ENCODE results near the gene UBE2J2. TPM values are rescaled to one million over a fixed set of nuclear protein-coding genes. Genes with fewer than 3 reads are reported as not detected.

The UBE2J2 gene
- total RNA-seq, 1 donor from 2014 or later = 25.2 TPM

DNA sequence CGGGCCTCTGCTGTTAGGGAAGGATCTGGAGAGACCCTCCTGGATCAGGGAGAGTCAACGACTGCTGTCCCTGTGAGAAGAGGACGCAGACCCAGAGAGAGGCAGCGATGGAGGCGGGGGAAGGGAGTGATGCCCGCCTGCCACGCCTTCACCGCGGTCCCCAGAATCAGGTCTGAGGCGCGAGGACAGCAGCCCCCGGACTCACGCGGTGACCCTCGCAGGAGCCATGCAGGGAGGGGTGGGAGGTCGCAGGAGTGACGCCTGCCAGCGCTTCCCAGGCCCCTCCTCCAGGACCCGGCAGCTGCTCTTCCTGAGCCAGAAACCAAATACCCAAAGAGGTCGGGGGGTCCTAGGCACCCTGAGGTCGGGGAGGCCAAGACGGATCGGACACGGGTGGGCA is 53.5 kb downstream of the UBE2J2 start:
- TF ChIP-seq, protein P1, sequence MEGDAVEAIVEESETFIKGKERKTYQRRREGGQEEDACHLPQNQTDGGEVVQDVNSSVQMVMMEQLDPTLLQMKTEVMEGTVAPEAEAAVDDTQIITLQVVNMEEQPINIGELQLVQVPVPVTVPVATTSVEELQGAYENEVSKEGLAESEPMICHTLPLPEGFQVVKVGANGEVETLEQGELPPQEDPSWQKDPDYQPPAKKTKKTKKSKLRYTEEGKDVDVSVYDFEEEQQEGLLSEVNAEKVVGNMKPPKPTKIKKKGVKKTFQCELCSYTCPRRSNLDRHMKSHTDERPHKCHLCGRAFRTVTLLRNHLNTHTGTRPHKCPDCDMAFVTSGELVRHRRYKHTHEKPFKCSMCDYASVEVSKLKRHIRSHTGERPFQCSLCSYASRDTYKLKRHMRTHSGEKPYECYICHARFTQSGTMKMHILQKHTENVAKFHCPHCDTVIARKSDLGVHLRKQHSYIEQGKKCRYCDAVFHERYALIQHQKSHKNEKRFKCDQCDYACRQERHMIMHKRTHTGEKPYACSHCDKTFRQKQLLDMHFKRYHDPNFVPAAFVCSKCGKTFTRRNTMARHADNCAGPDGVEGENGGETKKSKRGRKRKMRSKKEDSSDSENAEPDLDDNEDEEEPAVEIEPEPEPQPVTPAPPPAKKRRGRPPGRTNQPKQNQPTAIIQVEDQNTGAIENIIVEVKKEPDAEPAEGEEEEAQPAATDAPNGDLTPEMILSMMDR (IDR thresholded peaks at IDR 0.05) = no peak
- Histone ChIP-seq H3K4me3 (no peak overlapping the region), H3K4me1 (no peaks in the 10 kb centered on the region), H3K27ac (no peak overlapping the region), H3K9me3 (no peaks in the 10 kb centered on the region), H3K27me3 (no peaks in the 10 kb centered on the region), H3K36me3 (peaks cover 77 to 89% of the 10 kb centered on the region in 2 donors)
- intact Hi-C loops (cut with DNase I) = no loop called here
- DNase-seq (ENCODE audit: low spot score in 2 of 2) = no peak

DNA sequence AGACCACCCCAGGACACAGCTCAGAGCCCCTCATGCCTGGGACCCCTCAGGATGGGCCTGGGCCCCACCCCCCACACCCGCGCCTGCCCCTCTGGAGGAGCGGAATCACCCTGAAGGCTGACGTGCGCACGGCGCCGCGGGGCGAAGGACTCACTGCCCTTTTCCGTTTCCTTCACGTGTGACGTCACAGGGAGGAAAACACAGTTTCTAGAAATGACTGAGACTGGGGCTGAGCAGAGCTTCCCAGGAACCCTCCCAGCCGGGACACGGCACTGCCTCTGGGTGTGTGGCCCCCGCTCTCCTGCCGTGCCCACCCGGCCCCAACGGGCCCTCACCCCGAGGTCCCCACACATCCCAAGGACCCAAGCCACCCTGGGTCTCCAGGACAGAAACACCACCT is 54.3 kb downstream of the UBE2J2 start:
- H3K4me1 ChIP-seq = no peaks in the 10 kb centered on the region
- TF ChIP-seq, protein P1 (IDR thresholded peaks at IDR 0.05) = no peak
- H3K27ac ChIP-seq = no peak overlapping the region
- intact Hi-C loops (cut with DNase I) = no loop called here
- H3K27me3 ChIP-seq = no peaks in the 10 kb centered on the region
- H3K36me3 ChIP-seq = peaks cover 71 to 82% of the 10 kb centered on the region in 2 donors
- no peaks in the 10 kb centered on the region for H3K9me3 ChIP-seq
- H3K4me3 ChIP-seq = no peak overlapping the region
- no peak for DNase-seq (ENCODE audit: low spot score in 2 of 2)

DNA sequence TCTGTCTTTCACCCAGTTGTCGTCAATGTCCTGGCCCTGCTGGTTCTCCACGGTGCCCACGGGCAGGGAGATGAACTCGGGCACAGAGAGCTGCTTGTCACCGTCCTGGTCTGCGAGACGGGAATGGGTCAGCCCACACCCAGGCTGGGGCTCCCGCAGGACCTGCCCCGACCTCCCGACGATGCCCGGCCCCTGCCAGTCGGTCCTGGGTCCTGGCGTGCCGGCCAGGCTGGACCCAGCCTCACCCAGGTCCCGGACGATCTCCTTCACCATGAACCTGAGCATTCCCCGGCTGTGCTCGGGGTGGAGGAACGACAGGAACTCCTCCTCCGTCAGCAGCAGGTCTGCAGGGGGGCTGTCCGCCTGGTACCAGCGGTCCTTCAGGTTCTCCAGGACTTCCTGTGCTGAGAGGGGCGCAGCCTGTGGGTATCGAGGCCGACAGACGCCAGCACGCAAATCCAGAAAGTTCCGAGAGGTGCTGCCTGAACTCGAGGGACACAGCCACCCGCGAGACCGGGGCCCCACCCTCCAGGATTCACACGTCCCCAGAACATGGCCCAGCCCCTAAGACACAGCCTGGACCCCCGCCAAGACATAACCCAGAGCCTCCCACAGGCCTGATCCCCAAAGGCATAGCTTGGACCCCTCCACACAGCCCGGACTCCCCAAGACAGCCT is 55.0 kb downstream of the UBE2J2 start:
- intact Hi-C loops (cut with DNase I) = no loop called here
- H3K36me3 ChIP-seq = peaks cover 68 to 75% of the 10 kb centered on the region in 2 donors

GRCh38 chr1:1217621-1218523 is 55.8 kb downstream of the UBE2J2 start:
- H3K27me3 ChIP-seq = no peaks in the 10 kb centered on the region
- no peak overlapping the region for H3K27ac ChIP-seq
- TF ChIP-seq, protein P1 (IDR thresholded peaks at IDR 0.05) = no peak
- no peaks in the 10 kb centered on the region for H3K9me3 ChIP-seq
- no peak for DNase-seq (ENCODE audit: low spot score in 2 of 2)
- peaks cover 60 to 67% of the 10 kb centered on the region in 2 donors for H3K36me3 ChIP-seq
- H3K4me3 ChIP-seq = no peak overlapping the region
- intact Hi-C loops (cut with DNase I) = no loop called here
- H3K4me1 ChIP-seq = no peaks in the 10 kb centered on the region

More for the DNA sequence above, 55.0 kb downstream of the UBE2J2 start:
- Histone ChIP-seq H3K27ac (no peak overlapping the region), H3K4me3 (no peak overlapping the region), H3K9me3 (no peaks in the 10 kb centered on the region), H3K27me3 (no peaks in the 10 kb centered on the region), H3K4me1 (no peaks in the 10 kb centered on the region)
- TF ChIP-seq, protein P1 (IDR thresholded peaks at IDR 0.05) = no peak
- no peak for DNase-seq (ENCODE audit: low spot score in 2 of 2)

- intact Hi-C loops (cut with DNase I) = no loop called here
- DNase-seq (ENCODE audit: low spot score in 2 of 2) = no peak
- Histone ChIP-seq H3K4me1 (no peaks in the 10 kb centered on the region), H3K4me3 (no peak overlapping the region), H3K27me3 (no peaks in the 10 kb centered on the region), H3K9me3 (no peaks in the 10 kb centered on the region), H3K27ac (no peak overlapping the region), H3K36me3 (peaks cover 51 to 58% of the 10 kb centered on the region in 2 donors)
- TF ChIP-seq, protein P1 (IDR thresholded peaks at IDR 0.05) = no peak
These were observed 56.7 kb downstream of the UBE2J2 start for GRCh38 chr1:1216770-1217620.
